B cell (primary cell): ENCODE results near the gene ZSCAN21. TPM values are rescaled to one million over a fixed set of nuclear protein-coding genes. Genes with fewer than 3 reads are reported as not detected.

Source experiments
- ATAC-seq: fragments of 200-7000 bp; cut with Tn5 transposase; one replicate; pipeline ENCODE4 v1.10.0; 2021; ENCODE audit warnings: low read depth, mild to moderate bottlenecking, moderate number of reproducible peaks, moderate library complexity
- CTCF ChIA-PET: fragments of 350-600 bp; sonication (Branson Sonifier 250); formaldehyde crosslinking; loops from one replicate; lab custom pipeline; 2021; ENCODE audit warnings: antibody characterized with exemption, inconsistent platforms; lab: Charles Lee
- POLR2A ChIA-PET: fragments of 350-600 bp; sonication (Branson Sonifier 250); formaldehyde crosslinking; loops from one replicate; lab custom pipeline; 2021; ENCODE audit warnings: antibody characterized with exemption; lab: Charles Lee
- DNase-seq: peaks from one replicate; pipeline ENCODE4 v3.0.0; 2013
- H2AFZ ChIP-seq: 2 replicates; pipeline ENCODE4 v1.6.1; 2012; ENCODE audit warnings: mild to moderate bottlenecking, low read depth, low read length; ENCODE audit not compliant: insufficient read depth, poor library complexity, severe bottlenecking
- H3K27ac ChIP-seq, 2 donors: 1 replicate in 1 of 2; 2 replicates in 1 of 2; pipeline ENCODE4 v1.5.1; 2012 to 2013; ENCODE audit warnings: low read length in 2 of 2, mild to moderate bottlenecking in 2 of 2, moderate library complexity in 1 of 2
- H3K27me3 ChIP-seq, 4 experiments: fragments of 200-600 bp in 1 of 4; sonication (generic) in 1 of 4; replicated peaks in 1 of 4; 1 replicate in 2 of 4; 2 replicates in 2 of 4; pipeline versions ENCODE4 v1.6.1 to v1.7.0; 2013 to 2016; ENCODE audit warnings: low read length in 3 of 4, mild to moderate bottlenecking in 2 of 4, mixed read lengths in 1 of 4, moderate library complexity in 1 of 4; ENCODE audit not compliant: insufficient read depth in 4 of 4, control insufficient read depth in 3 of 4; ENCODE audit errors: control extremely low read depth in 1 of 4
- H3K36me3 ChIP-seq, 2 experiments: replicated peaks in 1 of 2; 1 replicate in 1 of 2; 2 replicates in 1 of 2; pipeline versions ENCODE4 v1.6.1 to v1.7.1; 2013; ENCODE audit warnings: low read length in 1 of 2; ENCODE audit not compliant: insufficient read depth in 2 of 2, control insufficient read depth in 1 of 2; ENCODE audit errors: control extremely low read depth in 1 of 2, extremely low read depth in 1 of 2
- H3K4me1 ChIP-seq, 2 donors: fragments of 200-600 bp in 1 of 2; sonication (generic) in 1 of 2; 1 replicate in 1 of 2; 2 replicates in 1 of 2; pipeline versions ENCODE4 v1.5.1 to v1.6.1; 2013 to 2017; ENCODE audit warnings: low read length in 2 of 2; ENCODE audit not compliant: control insufficient read depth in 2 of 2, insufficient read depth in 2 of 2
- H3K4me2 ChIP-seq: replicated peaks from 2 replicates; pipeline ENCODE3; 2012; ENCODE audit warnings: mild to moderate bottlenecking, low read depth, low read length; ENCODE audit not compliant: poor library complexity, severe bottlenecking
- H3K4me3 ChIP-seq, 5 experiments: fragments of 200-600 bp in 1 of 5; sonication (generic) in 1 of 5; 1 replicate in 3 of 5; 2 replicates in 2 of 5; pipeline versions ENCODE4 v1.5.1 to v1.7.0; 2011 to 2016; ENCODE audit warnings: low read length in 4 of 5, mild to moderate bottlenecking in 4 of 5, low read depth in 2 of 5, control low read depth in 1 of 5, moderate library complexity in 1 of 5; ENCODE audit not compliant: insufficient read depth in 1 of 5; ENCODE audit errors: control extremely low read depth in 1 of 5, extremely low read depth in 1 of 5
- H3K79me2 ChIP-seq: fragments of 200-600 bp; sonication (generic); one replicate; pipeline ENCODE4 v1.6.0; 2016; ENCODE audit warnings: low read length; ENCODE audit not compliant: control insufficient read depth, insufficient read depth
- H3K9ac ChIP-seq: fragments of 200-600 bp; sonication (generic); 2 replicates; pipeline ENCODE4 v1.6.1; 2017; ENCODE audit warnings: mild to moderate bottlenecking, low read length, moderate library complexity
- H3K9me3 ChIP-seq, 3 donors: one replicate each; pipeline versions ENCODE4 v1.6.1 to v1.7.1; 2013; ENCODE audit warnings: low read length in 2 of 3; ENCODE audit not compliant: control insufficient read depth in 2 of 3, insufficient read depth in 1 of 3; ENCODE audit errors: control extremely low read depth in 1 of 3
- H4K20me1 ChIP-seq: 2 replicates; pipeline ENCODE4 v1.6.0; 2012; ENCODE audit warnings: mild to moderate bottlenecking, low read length; ENCODE audit not compliant: insufficient read depth, control insufficient read depth, poor library complexity, severe bottlenecking
- H3K27ac Mint-ChIP-seq: one replicate; pipeline ENCODE4 v1.8.0; 2021; ENCODE audit warnings: mixed read lengths
- H3K27me3 Mint-ChIP-seq: one replicate; pipeline ENCODE4 v1.8.0; 2021; ENCODE audit warnings: mixed read lengths
- H3K4me1 Mint-ChIP-seq: one replicate; pipeline ENCODE4 v1.8.0; 2021; ENCODE audit warnings: mixed read lengths
- H3K4me3 Mint-ChIP-seq: one replicate; pipeline ENCODE4 v1.8.0; 2021; ENCODE audit warnings: mixed read lengths
- H3K9me3 Mint-ChIP-seq: one replicate; pipeline ENCODE4 v1.8.0; 2022; ENCODE audit warnings: mixed read lengths; ENCODE audit not compliant: insufficient read depth
- EZH2 ChIP-seq: IDR thresholded peaks from 2 replicates; pipeline ENCODE4 v1.6.1; 2012; ENCODE audit warnings: borderline replicate concordance, low read depth, mild to moderate bottlenecking, moderate library complexity, low read length; ENCODE audit not compliant: insufficient read depth, poor library complexity, severe bottlenecking
- WGBS: methylation state at CpG from one replicate; pipeline ENCODE4 v1.1.5; 2013; ENCODE audit warnings: missing lambda C conversion rate; ENCODE audit not compliant: insufficient coverage; 5-methylcytosine and 5-hydroxymethylcytosine counted together
- intact Hi-C: fragments of 100-400 bp; cut with micrococcal nuclease; formaldehyde crosslinking; loops from one replicate; pipeline ENCODE4 v1.10.0; 2022
- polyA plus RNA-seq: library from polyadenylated mRNA; depleted of rRNA; stranded (reverse); fragments of >200 nt; gene quantifications from 2 replicates; pipeline ENCODE4 v1.2.3, GENCODE V29; 2012
- total RNA-seq, 2 donors: library from RNA; stranded (reverse); fragments of 120-200 nt in 1 of 2; gene quantifications; 1 replicate in 1 of 2; 2 replicates in 1 of 2; pipeline versions ENCODE4 v1.2.3 to v1.2.4, GENCODE V29; 2013 to 2022
- TF ChIP-seq, protein P1 (sequence below): fragments of 200-600 bp; IDR thresholded peaks from one replicate; pipeline ENCODE4 v1.8.0; 2022; ENCODE audit warnings: antibody characterized with exemption, mild to moderate bottlenecking

ZSCAN21 gene
- total and polyA plus RNA-seq, 2 donors (not counting 1 experiment from before 2014, with no cell fraction given) = 6.7 to 13.2 TPM

DNA sequence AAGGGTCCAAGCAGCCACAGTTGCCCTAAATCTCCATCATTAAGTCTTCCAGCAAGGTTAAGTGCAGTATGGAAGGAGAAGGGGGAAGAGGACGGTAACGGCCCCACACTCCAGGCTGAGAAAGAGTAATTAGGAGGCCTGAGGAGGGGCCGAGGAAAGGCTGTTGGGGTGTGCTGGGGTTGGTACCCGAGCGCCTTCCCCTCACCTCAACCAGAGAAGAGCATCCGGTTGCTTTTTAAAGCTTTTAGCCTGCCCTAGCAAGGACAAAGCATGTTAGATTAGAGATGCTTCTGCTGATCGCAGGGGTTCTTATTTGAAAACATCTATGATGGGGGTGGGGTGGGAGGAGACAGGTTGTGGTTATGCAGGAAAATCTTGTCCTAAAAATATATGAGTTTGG lies 9.0 kb upstream of the ZSCAN21 start:
- Mint-ChIP-seq H3K27me3 (no peaks in the 10 kb centered on the region), H3K4me3 (no peak overlapping the region), H3K9me3 (no peaks in the 10 kb centered on the region), H3K27ac (no peak overlapping the region), H3K4me1 (peaks cover 15% of the 10 kb centered on the region)
- WGBS = 17% methylated on average over 1 of the region's 7 CpGs
- peaks cover 4 to 11% of the 10 kb centered on the region in 2 donors for H3K4me1 ChIP-seq
- H3K27me3 ChIP-seq = no peaks in the 10 kb centered on the region
- no peak overlapping the region for H3K9ac ChIP-seq
- H4K20me1 ChIP-seq = no peaks in the 10 kb centered on the region
- no peak overlapping the region for H3K27ac ChIP-seq
- no peaks in the 10 kb centered on the region for H3K79me2 ChIP-seq
- DNase-seq (no peak), ATAC-seq (no peak)
- TF ChIP-seq, protein P1, sequence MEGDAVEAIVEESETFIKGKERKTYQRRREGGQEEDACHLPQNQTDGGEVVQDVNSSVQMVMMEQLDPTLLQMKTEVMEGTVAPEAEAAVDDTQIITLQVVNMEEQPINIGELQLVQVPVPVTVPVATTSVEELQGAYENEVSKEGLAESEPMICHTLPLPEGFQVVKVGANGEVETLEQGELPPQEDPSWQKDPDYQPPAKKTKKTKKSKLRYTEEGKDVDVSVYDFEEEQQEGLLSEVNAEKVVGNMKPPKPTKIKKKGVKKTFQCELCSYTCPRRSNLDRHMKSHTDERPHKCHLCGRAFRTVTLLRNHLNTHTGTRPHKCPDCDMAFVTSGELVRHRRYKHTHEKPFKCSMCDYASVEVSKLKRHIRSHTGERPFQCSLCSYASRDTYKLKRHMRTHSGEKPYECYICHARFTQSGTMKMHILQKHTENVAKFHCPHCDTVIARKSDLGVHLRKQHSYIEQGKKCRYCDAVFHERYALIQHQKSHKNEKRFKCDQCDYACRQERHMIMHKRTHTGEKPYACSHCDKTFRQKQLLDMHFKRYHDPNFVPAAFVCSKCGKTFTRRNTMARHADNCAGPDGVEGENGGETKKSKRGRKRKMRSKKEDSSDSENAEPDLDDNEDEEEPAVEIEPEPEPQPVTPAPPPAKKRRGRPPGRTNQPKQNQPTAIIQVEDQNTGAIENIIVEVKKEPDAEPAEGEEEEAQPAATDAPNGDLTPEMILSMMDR = no peak
- no peak for TF ChIP-seq EZH2
- POLR2A ChIA-PET = no interaction called here
- no peak overlapping the region for H2AFZ ChIP-seq
- CTCF ChIA-PET = no interaction called here
- no peak overlapping the region for H3K4me3 ChIP-seq
- H3K9me3 ChIP-seq = no peaks in the 10 kb centered on the region
- peaks cover 0 to 3% of the 10 kb centered on the region in 2 experiments for H3K36me3 ChIP-seq
- H3K4me2 ChIP-seq = no peak overlapping the region
- intact Hi-C loops = no loop called here

DNA sequence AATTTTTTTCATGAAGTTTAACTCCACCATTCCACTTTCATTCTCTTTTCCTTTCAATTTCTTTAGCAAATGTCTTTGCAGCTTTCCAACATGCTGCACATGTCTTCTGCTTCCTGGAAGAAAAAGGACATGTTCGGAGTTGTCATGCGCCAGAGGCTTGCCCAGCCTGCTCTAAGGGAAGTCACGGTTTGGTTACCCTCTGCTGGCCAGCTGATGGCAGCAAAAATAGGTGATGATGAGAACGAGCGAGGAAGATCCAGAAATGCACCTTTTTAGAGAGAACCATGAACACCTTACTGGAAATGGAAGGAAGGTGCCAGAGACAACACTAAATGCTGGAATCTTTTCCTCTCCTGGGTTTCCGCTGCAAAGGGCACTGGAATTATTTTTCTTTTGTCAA lies 4.9 kb upstream of the ZSCAN21 start:
- Histone ChIP-seq H3K27ac (no peak overlapping the region), H3K4me1 (peaks cover 10 to 16% of the 10 kb centered on the region in 2 donors), H3K4me2 (peak overlapping the region; percentile 35), H3K36me3 (no peaks in the 10 kb centered on the region), H3K79me2 (no peaks in the 10 kb centered on the region), H3K9ac (no peak overlapping the region), H3K27me3 (no peaks in the 10 kb centered on the region), H3K4me3 (no peak overlapping the region), H3K9me3 (no peaks in the 10 kb centered on the region), H2AFZ (no peak overlapping the region), H4K20me1 (no peaks in the 10 kb centered on the region)
- peak overlapping the region; percentile 28 for H3K27ac Mint-ChIP-seq
- H3K4me3 Mint-ChIP-seq = peak overlapping the region; percentile 67
- intact Hi-C loops = no loop called here
- ChIA-PET POLR2A (no interaction called here), CTCF (interaction anchor here (0.6 to 0.8 kb wide), 4 partner anchors 25 to 787 kb away, joined by 3 read pairs; no protein-coding TSS in a partner anchor)
- DNase-seq (peak; percentile 42), ATAC-seq (no peak)
- H3K9me3 Mint-ChIP-seq = no peaks in the 10 kb centered on the region
- H3K4me1 Mint-ChIP-seq = peaks cover 21% of the 10 kb centered on the region
- WGBS = 26% methylated on average over 6 of the region's 6 CpGs
- no peaks in the 10 kb centered on the region for H3K27me3 Mint-ChIP-seq
- no peak for TF ChIP-seq EZH2
- TF ChIP-seq, protein P1 = peak; percentile 11
